ENCODE data around the gene TUBA4A.

GRCh38 chr2:219205981-219206327, 47.8 kb downstream of the TUBA4A start:
- no peak for TF ChIP-seq POLR2A (IDR thresholded peaks at IDR 0.05; ENCODE audit: extremely low read depth, insufficient read length)
- TF ChIP-seq CTCF (IDR thresholded peaks at IDR 0.05; ENCODE audit: low read depth, low read length), result no peak
- TF ChIP-seq MYC (IDR thresholded peaks at IDR 0.05; ENCODE audit: low read depth, low read length), result no peak
- no peak for TF ChIP-seq MAX (IDR thresholded peaks at IDR 0.05; ENCODE audit: low read depth, low read length)

Measured in NB4 (cell line).